Activated CD4-positive, CD25-positive, alpha-beta regulatory T cell treated with anti-CD3 and anti-CD28 coated beads, Interleukin-2, amount 50 U/mL, for 16 hours (primary cell): ENCODE data around the gene SMAP1.

Experiments
- DNase-seq: peaks from one replicate; pipeline ENCODE4 v3.0.0-alpha.2; 2020; ENCODE audit warnings: low read depth, low spot score

SMAP1 gene

GRCh38 chr6:70894001-70894400 lies 226.3 kb downstream of the SMAP1 start:
- no peak for DNase-seq

- DNase-seq: no peak
Observed at GRCh38 chr6:70900047-70900446, 232.4 kb downstream of the SMAP1 start.

GRCh38 chr6:70901324-70901723 lies 233.6 kb downstream of the SMAP1 start:
- no peak for DNase-seq

- DNase-seq: no peak
Observed at GRCh38 chr6:70903665-70904452, 236.2 kb downstream of the SMAP1 start.

- DNase-seq: no peak
Observed at GRCh38 chr6:70905742-70906141, 238.1 kb downstream of the SMAP1 start.
